GM12874 (cell line): ENCODE data around the gene SIL1.

Source experiments
- TF ChIP-seq, protein P1 (sequence below): IDR thresholded peaks from 2 replicates; pipeline ENCODE4 v1.5.1; 2011; ENCODE audit warnings: low read depth, mild to moderate bottlenecking, control low read depth, low read length, moderate library complexity; ENCODE audit not compliant: insufficient read depth

The SIL1 gene

DNA sequence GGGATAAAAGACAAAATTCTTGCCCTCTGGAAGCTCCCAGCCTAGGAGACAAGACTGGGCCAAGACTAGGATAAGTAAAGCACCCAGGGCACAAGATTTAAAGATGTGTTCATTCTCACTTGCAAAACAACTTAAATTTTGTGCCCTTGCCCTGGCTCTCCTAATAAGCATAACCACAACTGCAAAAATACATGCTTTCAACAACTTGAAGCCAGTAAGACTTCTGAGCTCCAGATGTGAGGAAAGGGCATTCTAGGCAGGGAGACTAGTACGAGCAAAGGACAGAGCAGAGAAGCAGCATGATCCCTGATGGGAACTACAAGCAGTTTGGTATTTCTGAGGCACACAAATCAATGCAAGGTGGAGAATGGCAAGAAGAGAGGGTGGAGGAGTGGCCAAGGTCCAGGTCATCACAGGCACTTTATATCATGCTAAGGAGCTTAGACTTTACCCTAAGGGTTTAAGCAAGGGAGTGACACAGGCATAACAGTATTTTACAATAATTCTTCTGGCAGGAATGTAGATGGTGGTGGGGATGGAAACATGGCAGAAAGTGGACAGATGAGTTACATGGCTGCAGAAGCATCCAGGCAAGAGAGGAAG lies 30.1 kb upstream of the SIL1 start:
- TF ChIP-seq, protein P1, sequence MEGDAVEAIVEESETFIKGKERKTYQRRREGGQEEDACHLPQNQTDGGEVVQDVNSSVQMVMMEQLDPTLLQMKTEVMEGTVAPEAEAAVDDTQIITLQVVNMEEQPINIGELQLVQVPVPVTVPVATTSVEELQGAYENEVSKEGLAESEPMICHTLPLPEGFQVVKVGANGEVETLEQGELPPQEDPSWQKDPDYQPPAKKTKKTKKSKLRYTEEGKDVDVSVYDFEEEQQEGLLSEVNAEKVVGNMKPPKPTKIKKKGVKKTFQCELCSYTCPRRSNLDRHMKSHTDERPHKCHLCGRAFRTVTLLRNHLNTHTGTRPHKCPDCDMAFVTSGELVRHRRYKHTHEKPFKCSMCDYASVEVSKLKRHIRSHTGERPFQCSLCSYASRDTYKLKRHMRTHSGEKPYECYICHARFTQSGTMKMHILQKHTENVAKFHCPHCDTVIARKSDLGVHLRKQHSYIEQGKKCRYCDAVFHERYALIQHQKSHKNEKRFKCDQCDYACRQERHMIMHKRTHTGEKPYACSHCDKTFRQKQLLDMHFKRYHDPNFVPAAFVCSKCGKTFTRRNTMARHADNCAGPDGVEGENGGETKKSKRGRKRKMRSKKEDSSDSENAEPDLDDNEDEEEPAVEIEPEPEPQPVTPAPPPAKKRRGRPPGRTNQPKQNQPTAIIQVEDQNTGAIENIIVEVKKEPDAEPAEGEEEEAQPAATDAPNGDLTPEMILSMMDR, result no peak

DNA sequence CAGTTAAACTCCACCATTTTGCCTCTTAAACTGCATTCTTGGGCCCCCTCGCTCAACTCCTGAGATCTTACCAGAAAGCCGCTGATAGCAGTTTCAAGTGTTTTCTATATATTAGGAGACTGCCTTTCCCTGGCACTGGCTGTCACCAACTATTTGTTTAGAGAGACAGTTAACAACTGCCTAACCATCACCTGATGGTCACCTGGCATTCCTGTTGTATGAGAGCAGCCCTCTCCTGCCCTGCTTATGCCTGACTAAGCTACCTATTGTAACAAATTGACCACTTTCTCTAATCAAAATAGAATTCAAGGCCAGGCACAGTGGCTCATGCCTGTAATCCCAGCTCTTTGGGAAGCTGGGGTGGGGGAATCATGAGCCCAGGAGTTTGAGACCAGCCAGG lies 28.0 kb upstream of the SIL1 start:
- TF ChIP-seq, protein P1, result no peak

DNA sequence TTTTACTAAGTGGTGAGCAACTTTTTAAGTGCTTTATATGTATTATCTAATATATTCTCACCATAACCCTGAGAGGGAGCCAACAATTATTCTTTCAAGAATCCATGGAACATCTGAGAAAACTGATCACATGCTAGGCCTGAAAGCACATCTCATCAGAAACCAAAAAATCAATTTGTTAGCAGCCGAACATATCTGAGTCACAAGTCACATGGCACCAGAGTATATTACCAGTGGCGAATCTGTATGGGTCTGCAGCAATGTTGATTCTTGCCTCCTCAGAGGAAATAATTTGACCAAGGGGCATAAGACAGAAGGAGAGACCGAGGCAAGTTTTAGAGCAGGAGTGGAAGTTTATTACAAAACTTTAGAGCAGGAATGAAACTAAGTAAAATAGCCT lies 25.3 kb upstream of the SIL1 start:
- TF ChIP-seq, protein P1, result no peak

DNA sequence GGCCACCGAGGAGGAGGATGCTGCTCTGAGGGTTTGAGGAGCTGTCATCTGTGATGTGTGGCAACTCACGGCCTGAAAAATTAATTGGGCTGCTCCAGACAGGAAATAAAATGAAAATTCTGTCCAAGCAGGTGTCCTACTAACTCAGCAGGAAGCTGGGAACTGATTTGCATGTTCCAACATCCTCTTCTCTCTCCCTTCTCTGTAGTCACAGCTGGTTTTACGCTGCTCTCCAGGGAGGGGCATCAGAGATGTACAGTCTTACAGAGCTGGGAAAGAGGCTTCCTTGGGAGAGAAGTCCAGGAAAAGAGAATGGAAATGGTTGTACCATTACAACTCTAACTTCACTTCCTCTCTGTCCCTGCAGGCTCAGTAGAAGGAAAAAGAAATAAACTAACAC lies 24.2 kb upstream of the SIL1 start:
- TF ChIP-seq, protein P1, result no peak

DNA sequence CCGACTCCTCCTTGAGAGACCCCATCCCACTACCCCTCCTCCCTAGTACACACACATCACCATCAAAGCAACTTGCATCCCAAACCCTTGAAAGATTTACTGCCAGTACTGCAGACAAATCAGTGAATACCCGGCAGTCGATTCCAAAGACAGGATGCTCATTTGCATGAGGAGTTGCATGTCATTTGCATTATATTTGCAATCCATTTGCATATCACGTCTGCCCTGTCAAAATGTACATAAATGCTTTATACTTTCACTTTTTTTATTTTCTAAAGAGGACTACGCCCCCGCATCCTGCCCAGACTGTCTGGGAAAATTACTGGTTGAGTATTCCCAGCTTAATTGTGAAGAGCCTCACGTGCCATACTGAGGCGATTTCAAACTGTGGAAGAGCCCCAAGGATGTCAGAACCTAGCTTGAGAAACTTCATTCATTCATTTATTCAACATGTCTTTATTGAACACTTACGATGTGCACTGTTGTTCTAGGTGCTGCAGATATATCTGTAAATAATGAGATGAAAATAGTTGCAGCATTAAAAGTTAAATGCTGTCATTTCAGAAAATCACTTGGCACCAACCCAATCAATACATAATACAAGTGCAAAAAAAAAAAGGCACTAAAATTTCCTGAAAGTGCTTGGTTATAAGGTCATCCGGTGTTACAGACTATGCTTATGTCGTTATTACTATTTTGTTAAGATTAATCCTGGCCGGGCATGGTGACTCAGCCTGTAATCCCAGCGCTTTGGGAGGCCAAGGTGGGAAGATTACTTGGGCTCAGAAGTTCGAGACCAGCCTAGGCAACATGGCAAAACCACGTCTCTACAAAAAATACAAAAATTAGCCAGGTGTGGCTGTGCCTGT lies 17.2 kb upstream of the SIL1 start:
- TF ChIP-seq, protein P1, result no peak

DNA sequence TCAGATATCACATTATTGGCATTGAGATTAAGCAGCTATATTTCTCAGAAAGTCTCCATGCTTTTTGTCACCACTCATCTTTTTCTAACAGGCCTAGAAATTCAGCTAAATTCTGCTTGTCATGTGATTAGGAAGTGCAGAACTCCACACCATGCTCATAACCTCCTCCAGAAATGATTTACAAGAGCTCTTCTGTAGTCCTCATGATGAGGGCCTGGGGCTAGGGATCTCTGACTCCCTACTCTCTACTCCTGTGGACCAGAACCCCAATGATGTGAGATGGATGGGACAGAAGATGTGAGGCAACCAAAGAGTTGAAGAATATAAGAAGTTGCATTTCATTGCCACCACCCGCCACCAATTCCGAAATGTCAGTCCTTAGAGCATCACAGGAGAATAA lies 16.5 kb upstream of the SIL1 start:
- TF ChIP-seq, protein P1, result no peak

DNA sequence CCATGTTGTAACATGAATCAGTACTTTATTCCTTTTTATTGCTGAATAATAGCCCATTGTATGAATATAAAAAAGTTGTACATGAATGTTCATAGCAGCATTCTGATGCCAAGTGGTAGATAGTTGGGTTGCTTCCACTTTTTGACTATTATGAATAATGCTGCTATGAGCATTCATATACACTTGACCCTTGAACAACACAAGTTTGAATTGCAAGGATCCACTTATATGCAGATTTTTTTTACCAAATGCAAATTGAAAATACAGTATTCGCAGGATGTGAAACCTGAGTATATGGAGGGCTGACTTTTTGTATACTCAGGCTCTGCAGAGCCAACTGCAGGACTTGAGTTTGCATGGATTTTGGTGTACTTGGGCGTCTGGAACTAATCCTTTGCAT lies 14.7 kb upstream of the SIL1 start:
- TF ChIP-seq, protein P1, result no peak
